Mesenchymal stem cell (in vitro differentiated cells and primary cell): ENCODE data around the gene LINGO3.

ENCODE experiments used
- DNase-seq: peaks from one replicate; pipeline ENCODE4 v3.0.0-alpha.2; 2013
- H2AFZ ChIP-seq: one replicate; pipeline ENCODE4 v1.6.1; 2013; ENCODE audit warnings: low read depth, mild to moderate bottlenecking, control low read depth, inconsistent platforms, low read length, moderate library complexity
- H2AK5ac ChIP-seq: 2 replicates; pipeline ENCODE4 v1.6.1; 2013; ENCODE audit warnings: low read length, moderate library complexity, mild to moderate bottlenecking, inconsistent platforms; ENCODE audit not compliant: severe bottlenecking
- H2BK120ac ChIP-seq: one replicate; pipeline ENCODE4 v1.6.1; 2013; ENCODE audit warnings: low read depth, mild to moderate bottlenecking, inconsistent platforms, low read length, moderate library complexity
- H2BK12ac ChIP-seq, 2 experiments: one replicate each; pipeline ENCODE4 v1.6.1; 2013; ENCODE audit warnings: inconsistent platforms in 2 of 2, low read length in 2 of 2, mild to moderate bottlenecking in 2 of 2, moderate library complexity in 2 of 2, control low read depth in 1 of 2
- H2BK15ac ChIP-seq: one replicate; pipeline ENCODE4 v1.6.1; 2013; ENCODE audit warnings: mild to moderate bottlenecking, low read depth, inconsistent platforms; ENCODE audit not compliant: poor library complexity, severe bottlenecking
- H2BK5ac ChIP-seq: 2 replicates; pipeline ENCODE4 v1.6.1; 2013; ENCODE audit warnings: low read depth, mild to moderate bottlenecking, low read length, control low read depth, inconsistent platforms; ENCODE audit not compliant: poor library complexity, severe bottlenecking
- H3K14ac ChIP-seq, 2 experiments: one replicate each; pipeline ENCODE4 v1.6.1; 2013; ENCODE audit warnings: inconsistent platforms in 2 of 2, low read length in 2 of 2, control low read depth in 1 of 2, mild to moderate bottlenecking in 1 of 2, moderate library complexity in 1 of 2
- H3K18ac ChIP-seq, 2 experiments: one replicate each; pipeline ENCODE4 v1.6.1; 2013; ENCODE audit warnings: inconsistent platforms in 2 of 2, low read length in 2 of 2, control low read depth in 1 of 2, low read depth in 1 of 2, mild to moderate bottlenecking in 1 of 2
- H3K23ac ChIP-seq, 2 experiments: one replicate each; pipeline ENCODE4 v1.6.1; 2013; ENCODE audit warnings: inconsistent platforms in 2 of 2, low read length in 2 of 2, mild to moderate bottlenecking in 2 of 2, moderate library complexity in 2 of 2, control low read depth in 1 of 2
- H3K27ac ChIP-seq: 2 replicates; pipeline ENCODE4 v1.5.1; 2013; ENCODE audit warnings: mild to moderate bottlenecking, moderate library complexity, low read length, control low read depth, inconsistent platforms; ENCODE audit not compliant: poor library complexity, severe bottlenecking
- H3K27me3 ChIP-seq, 2 experiments: 2 replicates each; pipeline versions ENCODE4 v1.6.1 to v1.7.0; 2013; ENCODE audit warnings: low read length in 2 of 2, mild to moderate bottlenecking in 2 of 2, moderate library complexity in 2 of 2, control low read depth in 1 of 2, inconsistent platforms in 1 of 2; ENCODE audit not compliant: control insufficient read depth in 1 of 2, insufficient read depth in 1 of 2
- H3K36me3 ChIP-seq, 2 experiments: 2 replicates each; pipeline versions ENCODE4 v1.6.1 to v1.7.0; 2013; ENCODE audit warnings: low read length in 2 of 2, control low read depth in 1 of 2, inconsistent platforms in 1 of 2, low read depth in 1 of 2, mild to moderate bottlenecking in 1 of 2; ENCODE audit not compliant: insufficient read depth in 2 of 2, control insufficient read depth in 1 of 2
- H3K4ac ChIP-seq, 2 experiments: one replicate each; pipeline ENCODE4 v1.6.1; 2013; ENCODE audit warnings: inconsistent platforms in 2 of 2, low read length in 2 of 2, mild to moderate bottlenecking in 2 of 2, moderate library complexity in 2 of 2, control low read depth in 1 of 2, low read depth in 1 of 2
- H3K4me1 ChIP-seq: 2 replicates; pipeline ENCODE4 v1.6.1; 2013; ENCODE audit warnings: low read depth, low read length, control low read depth; ENCODE audit not compliant: control insufficient read depth, insufficient read depth
- H3K4me2 ChIP-seq: 2 replicates; pipeline ENCODE4 v1.6.1; 2013; ENCODE audit warnings: low read length, mild to moderate bottlenecking, inconsistent platforms; ENCODE audit not compliant: poor library complexity, severe bottlenecking
- H3K4me3 ChIP-seq, 2 experiments: 2 replicates each; pipeline versions ENCODE4 v1.5.1 to v1.7.0; 2013; ENCODE audit warnings: low read length in 2 of 2, mild to moderate bottlenecking in 2 of 2, control low read depth in 1 of 2, low read depth in 1 of 2; ENCODE audit not compliant: insufficient read depth in 1 of 2
- H3K79me1 ChIP-seq: replicated peaks from 2 replicates; pipeline ENCODE4 v1.6.1; 2013; ENCODE audit warnings: mild to moderate bottlenecking, control low read depth, low read length, inconsistent platforms; ENCODE audit not compliant: poor library complexity, severe bottlenecking
- H3K9ac ChIP-seq: 2 replicates; pipeline ENCODE4 v1.7.0; 2013; ENCODE audit warnings: mild to moderate bottlenecking, low read length, moderate library complexity
- H3K9me3 ChIP-seq: 2 replicates; pipeline ENCODE4 v1.7.0; 2013; ENCODE audit warnings: mild to moderate bottlenecking, low read length; ENCODE audit not compliant: control insufficient read depth
- H4K8ac ChIP-seq: one replicate; pipeline ENCODE4 v1.6.1; 2013; ENCODE audit warnings: inconsistent platforms, mild to moderate bottlenecking, low read length, moderate library complexity
- H4K91ac ChIP-seq: one replicate; pipeline ENCODE4 v1.6.1; 2013; ENCODE audit warnings: mild to moderate bottlenecking, low read length, inconsistent platforms
- WGBS: methylation state at CpG from one replicate; pipeline ENCODE4 v1.1.7; 2013; ENCODE audit warnings: mixed read lengths; 5-methylcytosine and 5-hydroxymethylcytosine counted together

Gene LINGO3

GRCh38 chr19:2325281-2326046 lies 17.5 kb upstream of the LINGO3 start:
- Histone ChIP-seq H2AK5ac (no peak overlapping the region), H2BK15ac (no peak overlapping the region), H4K91ac (peak overlapping the region; percentile 32), H4K8ac (peak overlapping the region; percentile 51), H2BK12ac (no peak overlapping the region), H3K9ac (no peak overlapping the region), H3K79me1 (peaks cover 38% of the 10 kb centered on the region), H3K4me1 (peaks cover 42% of the 10 kb centered on the region), H3K18ac (no peak overlapping the region), H3K23ac (no peak overlapping the region), H3K9me3 (no peaks in the 10 kb centered on the region), H3K36me3 (peaks cover 34 to 58% of the 10 kb centered on the region in 2 experiments), H3K27me3 (no peaks in the 10 kb centered on the region), H3K4me3 (peak overlapping the region in 1 of 2 experiments; percentile 11), H2AFZ (no peak overlapping the region), H2BK5ac (peak overlapping the region; percentile 14), H2BK120ac (no peak overlapping the region), H3K14ac (no peak overlapping the region), H3K4ac (no peak overlapping the region), H3K27ac (no peak overlapping the region), H3K4me2 (no peak overlapping the region)
- WGBS: 90% methylated on average over 29 of the region's 29 CpGs
- DNase-seq: no peak

- no peak overlapping the region for H3K9ac ChIP-seq
- no peak overlapping the region for H4K8ac ChIP-seq
- no peaks in the 10 kb centered on the region for H3K9me3 ChIP-seq
- peaks cover 30% of the 10 kb centered on the region for H3K79me1 ChIP-seq
- no peak overlapping the region for H3K4ac ChIP-seq
- H3K27ac ChIP-seq: peak overlapping the region; percentile 0
- H2BK12ac ChIP-seq: no peak overlapping the region
- no peak overlapping the region for H3K4me3 ChIP-seq
- no peak overlapping the region for H2BK15ac ChIP-seq
- H3K14ac ChIP-seq: no peak overlapping the region
- H2BK120ac ChIP-seq: no peak overlapping the region
- WGBS: 96% methylated on average over 34 of the region's 34 CpGs
- peaks cover 33% of the 10 kb centered on the region for H3K4me1 ChIP-seq
- no peak overlapping the region for H2AK5ac ChIP-seq
- H3K23ac ChIP-seq: no peak overlapping the region
- no peak overlapping the region for H2AFZ ChIP-seq
- peak overlapping the region; percentile 4 for H4K91ac ChIP-seq
- H2BK5ac ChIP-seq: no peak overlapping the region
- H3K36me3 ChIP-seq: peaks cover 34 to 58% of the 10 kb centered on the region in 2 experiments
- DNase-seq: no peak
- no peak overlapping the region for H3K4me2 ChIP-seq
- no peak overlapping the region for H3K18ac ChIP-seq
- H3K27me3 ChIP-seq: no peaks in the 10 kb centered on the region
These were observed 16.4 kb upstream of the LINGO3 start for GRCh38 chr19:2324220-2324948.

- Histone ChIP-seq H2BK15ac (no peak overlapping the region), H3K4me2 (no peak overlapping the region), H2BK5ac (no peak overlapping the region), H3K9ac (no peak overlapping the region), H3K4me3 (no peak overlapping the region), H2BK12ac (no peak overlapping the region), H3K23ac (no peak overlapping the region), H3K27me3 (no peaks in the 10 kb centered on the region), H4K8ac (no peak overlapping the region), H3K79me1 (peaks cover 23% of the 10 kb centered on the region), H2BK120ac (no peak overlapping the region), H3K27ac (no peak overlapping the region), H3K14ac (no peak overlapping the region), H3K4me1 (peaks cover 28% of the 10 kb centered on the region), H3K4ac (no peak overlapping the region), H2AK5ac (no peak overlapping the region), H2AFZ (no peak overlapping the region), H3K36me3 (peaks cover 34 to 58% of the 10 kb centered on the region in 2 experiments), H3K18ac (no peak overlapping the region), H4K91ac (no peak overlapping the region), H3K9me3 (no peaks in the 10 kb centered on the region)
- WGBS: 96% methylated on average over 13 of the region's 19 CpGs
- no peak for DNase-seq
These were observed 15.8 kb upstream of the LINGO3 start for GRCh38 chr19:2323707-2324106.

GRCh38 chr19:2321565-2322283 lies 13.8 kb upstream of the LINGO3 start:
- peaks cover 20% of the 10 kb centered on the region for H3K79me1 ChIP-seq
- no peaks in the 10 kb centered on the region for H3K27me3 ChIP-seq
- no peak overlapping the region for H4K91ac ChIP-seq
- no peak overlapping the region for H2AK5ac ChIP-seq
- H3K14ac ChIP-seq: no peak overlapping the region
- H2BK5ac ChIP-seq: no peak overlapping the region
- H3K18ac ChIP-seq: no peak overlapping the region
- 91% methylated on average over 30 of the region's 39 CpGs for WGBS
- no peak overlapping the region for H2BK120ac ChIP-seq
- no peak overlapping the region for H3K9ac ChIP-seq
- H2BK12ac ChIP-seq: no peak overlapping the region
- peaks cover 30 to 56% of the 10 kb centered on the region in 2 experiments for H3K36me3 ChIP-seq
- no peak overlapping the region for H4K8ac ChIP-seq
- no peak overlapping the region for H3K4me3 ChIP-seq
- no peak overlapping the region for H2BK15ac ChIP-seq
- no peak for DNase-seq
- peaks cover 20% of the 10 kb centered on the region for H3K4me1 ChIP-seq
- no peak overlapping the region for H2AFZ ChIP-seq
- no peak overlapping the region for H3K27ac ChIP-seq
- no peak overlapping the region for H3K4ac ChIP-seq
- no peak overlapping the region for H3K4me2 ChIP-seq
- H3K9me3 ChIP-seq: no peaks in the 10 kb centered on the region
- no peak overlapping the region for H3K23ac ChIP-seq
